HuH-7.5 (cell line): ENCODE results near the gene GAB4.

Experiments used
- DNase-seq: peaks from one replicate; pipeline ENCODE4 v3.0.0; 2011; ENCODE audit warnings: low spot score

The GAB4 gene

DNA sequence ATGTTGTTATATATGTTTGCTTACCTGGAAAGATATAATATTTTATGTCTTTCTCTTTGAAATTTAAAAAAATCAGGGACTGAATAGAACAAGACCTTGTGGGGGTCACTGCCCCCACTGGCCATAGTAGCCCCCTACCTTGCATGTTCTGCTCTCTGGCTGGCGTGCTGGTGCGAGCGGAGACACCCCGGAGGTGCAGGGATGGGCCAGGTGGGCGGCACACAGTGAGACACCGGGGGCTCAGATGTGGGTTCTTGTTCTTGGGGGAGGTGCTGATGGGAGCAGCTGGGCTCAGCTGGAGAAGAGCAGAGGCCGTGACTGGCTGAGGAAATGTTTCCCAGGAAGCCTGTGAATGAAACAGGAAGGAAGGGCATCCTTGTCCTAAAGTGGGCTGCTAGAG, 20.2 kb downstream of the GAB4 start:
- no peak for DNase-seq

DNA sequence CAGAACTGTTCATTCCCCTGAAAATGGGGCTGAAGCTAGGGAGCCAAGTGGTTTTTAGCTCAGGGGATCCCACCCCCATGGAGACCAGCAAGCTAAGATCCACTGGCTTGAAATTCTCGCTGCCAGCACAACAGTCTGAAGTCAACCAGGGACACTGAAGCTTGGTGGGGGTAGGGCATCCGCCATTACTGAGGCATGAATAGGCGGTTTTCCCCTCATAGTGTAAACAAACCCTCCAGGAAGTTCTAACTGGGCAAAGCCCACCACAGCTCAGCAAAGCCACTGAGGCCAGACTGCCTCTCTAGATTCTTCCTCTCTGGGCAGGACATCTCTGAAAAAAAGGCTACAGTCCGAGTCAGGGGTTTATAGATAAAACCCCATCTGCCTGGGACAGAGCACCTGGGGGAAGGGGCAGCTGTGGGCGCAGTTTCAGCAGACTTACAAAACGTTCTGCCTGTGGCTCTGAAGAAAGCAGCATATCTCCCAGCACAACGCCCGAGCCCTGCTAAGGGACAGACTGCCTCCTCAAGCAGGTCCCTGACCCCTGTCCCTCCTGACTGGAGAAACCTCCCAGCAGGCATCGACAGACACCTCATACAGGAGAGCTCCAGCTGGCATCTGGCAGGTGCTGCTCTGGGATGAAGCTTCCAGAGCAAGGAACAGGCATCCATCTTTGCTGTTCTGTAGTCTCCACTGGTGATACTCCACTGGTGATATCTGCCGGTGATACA, 32.7 kb downstream of the GAB4 start:
- no peak for DNase-seq

DNA sequence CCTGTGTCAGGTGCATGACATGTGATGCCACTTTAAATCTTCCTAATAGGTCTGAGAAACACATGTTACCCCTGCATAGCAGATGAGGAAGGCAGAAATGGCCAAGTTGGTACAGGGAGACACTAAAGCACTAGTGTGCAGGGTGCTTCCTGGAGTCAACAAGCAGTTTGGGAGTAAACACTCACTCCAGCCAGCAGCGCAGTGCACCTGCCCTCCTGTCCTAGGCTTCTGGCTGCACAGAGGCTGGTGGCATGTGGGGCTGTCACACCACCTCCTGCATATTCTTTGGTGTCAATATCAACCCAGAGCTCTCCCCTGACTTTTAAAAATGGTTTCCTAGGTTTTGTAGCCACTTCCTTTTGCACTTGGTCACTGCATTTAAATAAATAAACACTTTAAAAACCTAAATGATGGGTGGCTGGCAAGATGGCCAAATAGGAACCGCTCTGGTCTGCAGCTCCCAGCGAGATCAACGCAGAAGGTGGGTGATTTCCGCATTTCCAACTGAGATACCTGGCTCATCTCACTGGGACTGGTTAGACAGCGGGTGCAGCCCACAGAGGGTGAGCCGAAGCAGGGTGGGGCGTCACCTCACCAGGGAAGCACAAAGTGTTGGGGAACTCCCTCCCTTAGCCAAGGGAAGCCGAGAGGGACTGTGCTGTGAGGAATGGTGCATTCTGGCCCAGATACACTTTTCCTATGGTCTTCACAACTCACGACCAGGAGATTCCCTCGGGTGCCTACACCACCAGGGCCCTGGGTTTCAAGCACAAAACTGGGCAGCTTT, 33.5 kb downstream of the GAB4 start:
- no peak for DNase-seq

DNA sequence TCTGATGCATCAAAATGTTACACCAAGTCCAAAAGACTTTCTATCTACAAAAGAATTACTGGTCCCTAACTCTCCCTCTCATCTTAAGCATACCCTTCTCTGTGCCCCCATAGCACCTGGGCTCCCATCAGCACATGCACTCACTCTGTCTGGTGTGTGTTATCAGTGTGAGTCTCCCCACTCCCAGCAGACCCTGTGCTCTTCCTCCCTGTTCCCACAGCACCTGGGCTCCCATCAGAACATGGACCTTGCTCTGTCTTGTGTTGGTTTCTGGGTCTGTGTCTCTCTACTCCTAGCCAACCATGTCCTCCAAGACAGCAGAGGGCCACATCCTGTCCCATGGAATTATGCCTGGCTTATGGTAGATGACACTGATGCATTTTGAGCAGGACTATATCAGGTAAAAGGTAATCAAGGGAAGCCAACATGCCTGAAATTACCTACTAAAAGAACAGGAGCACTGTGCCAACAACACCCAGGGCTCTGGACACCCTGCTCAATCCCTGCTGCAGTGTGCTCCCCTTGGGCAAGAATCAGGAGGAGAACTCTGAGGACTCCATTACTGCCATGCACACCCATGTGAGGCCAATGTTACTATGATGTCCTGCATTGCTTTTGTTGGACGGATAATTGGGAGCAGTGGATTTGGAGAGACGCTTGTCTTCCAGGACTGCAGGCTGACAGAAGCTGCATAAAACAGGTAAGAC, 34.3 kb downstream of the GAB4 start:
- no peak for DNase-seq

- no peak for DNase-seq
Observed at GRCh38 chr22:16972311-16972710, 35.7 kb downstream of the GAB4 start.

DNA sequence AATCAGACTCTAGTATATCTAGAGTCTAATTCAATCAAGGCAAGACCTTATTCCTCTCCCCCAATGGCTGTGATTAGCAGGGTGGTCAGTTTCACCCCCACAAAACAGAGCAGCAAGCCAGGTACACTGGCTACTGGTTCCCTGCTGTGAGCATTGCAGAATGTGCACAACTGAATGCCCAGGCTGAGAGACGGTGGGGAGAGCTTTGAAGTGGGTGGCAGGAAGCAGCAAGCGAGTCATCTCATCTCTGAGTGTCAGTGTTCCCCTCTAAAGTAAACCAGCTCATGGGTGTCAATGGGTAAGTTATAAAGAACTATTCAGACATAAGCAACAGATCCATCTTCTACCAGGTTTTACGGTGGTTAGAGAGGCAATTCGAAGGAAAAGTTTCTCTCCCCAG, 37.6 kb downstream of the GAB4 start:
- DNase-seq = no peak

DNA sequence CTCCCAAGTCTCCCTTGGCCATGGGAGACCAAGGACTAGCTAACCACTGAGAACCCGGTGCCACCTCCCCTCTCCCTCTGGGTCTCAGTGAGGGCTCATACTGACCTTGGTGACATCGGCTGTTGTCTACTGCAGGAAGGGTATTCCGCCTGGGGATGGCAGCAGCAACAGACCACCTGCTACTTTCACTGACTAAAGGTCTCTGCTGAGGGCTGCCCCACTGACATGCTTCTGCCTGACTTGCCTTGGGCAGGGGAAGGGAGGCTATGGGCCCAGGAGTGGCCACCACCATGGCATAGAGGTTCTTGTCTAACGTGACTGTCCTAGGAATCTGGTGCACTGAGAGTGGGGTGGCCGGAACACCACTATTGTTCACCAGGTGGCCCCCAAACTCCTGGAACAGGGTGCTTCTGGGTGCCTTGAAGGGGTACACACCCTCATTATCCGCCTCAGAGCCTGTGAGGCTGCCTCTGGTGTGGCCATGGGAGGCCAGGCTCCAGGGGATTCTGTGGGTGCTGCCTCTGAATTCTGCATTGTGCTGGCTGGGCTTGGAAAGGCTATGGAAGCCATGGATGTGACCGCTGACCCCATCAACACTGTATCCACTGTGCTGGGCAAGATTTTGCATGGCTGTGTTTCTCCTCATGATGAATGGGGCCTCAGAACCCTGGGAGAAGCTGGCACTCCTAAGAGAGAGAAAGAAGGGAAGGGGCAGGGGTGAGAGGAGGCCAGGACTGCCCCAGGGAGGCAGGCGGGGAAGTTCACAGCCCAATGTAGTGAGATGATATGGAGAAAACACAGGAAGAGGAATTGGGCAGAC, 38.3 kb downstream of the GAB4 start:
- no peak for DNase-seq

GRCh38 chr22:16968218-16968595, 39.8 kb downstream of the GAB4 start:
- no peak for DNase-seq

DNA sequence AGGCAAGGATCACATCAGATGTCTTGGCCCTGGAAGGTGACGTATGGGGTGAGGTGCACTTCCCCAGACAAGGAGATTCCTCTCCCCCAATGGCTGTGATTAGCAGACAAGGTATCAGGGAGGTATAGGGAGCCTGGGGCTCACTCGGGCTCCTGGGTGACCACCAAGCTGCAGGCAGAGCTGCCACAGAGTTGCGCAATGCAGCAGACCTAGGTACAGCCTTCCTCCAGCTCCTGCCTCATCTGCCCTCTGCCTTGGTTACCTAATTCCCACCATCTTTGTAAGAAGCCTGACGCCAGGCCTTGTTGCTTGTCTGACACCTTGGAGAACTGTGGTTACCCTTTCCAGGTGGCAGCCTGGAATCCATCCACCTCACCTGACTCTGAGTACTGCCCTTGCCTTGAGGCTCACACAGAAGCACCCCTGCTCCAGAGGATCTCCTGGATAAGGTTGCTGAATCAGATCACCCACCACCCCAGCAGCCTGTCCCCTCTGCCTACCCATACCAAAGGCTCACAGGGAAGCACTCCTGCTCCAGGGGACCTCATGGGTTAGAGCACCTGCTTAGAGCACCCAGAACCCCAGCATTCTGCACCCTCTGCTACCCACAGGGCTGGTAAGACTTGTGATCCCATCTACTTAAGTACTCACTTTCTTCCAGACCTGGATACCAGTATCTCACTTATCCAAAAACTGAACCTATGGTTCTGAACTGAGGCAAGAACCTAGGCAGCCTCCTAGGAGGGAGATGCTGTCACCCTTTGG, 40.4 kb downstream of the GAB4 start:
- no peak for DNase-seq

DNA sequence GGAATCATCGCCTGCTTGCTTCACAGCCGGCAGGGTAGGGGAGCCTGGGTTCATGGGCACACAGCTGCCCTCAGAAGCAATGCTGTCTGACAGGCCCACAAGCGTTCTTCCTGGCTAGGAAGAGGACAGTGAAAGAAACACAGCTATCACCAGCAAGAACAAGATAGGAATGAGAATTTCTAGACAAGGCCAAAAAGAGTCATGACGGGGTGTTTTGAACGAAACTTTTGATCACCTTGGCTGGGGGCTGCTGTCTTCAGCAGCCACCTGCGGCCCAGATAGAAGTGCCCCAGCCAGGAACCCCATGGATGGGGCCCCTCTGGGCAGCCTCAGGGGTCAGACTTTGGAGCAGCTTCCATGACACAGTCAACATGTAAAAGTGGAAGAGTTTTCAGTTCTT, 41.8 kb downstream of the GAB4 start:
- no peak for DNase-seq

- DNase-seq = no peak
Observed at GRCh38 chr22:16965560-16965959, 42.5 kb downstream of the GAB4 start.

DNA sequence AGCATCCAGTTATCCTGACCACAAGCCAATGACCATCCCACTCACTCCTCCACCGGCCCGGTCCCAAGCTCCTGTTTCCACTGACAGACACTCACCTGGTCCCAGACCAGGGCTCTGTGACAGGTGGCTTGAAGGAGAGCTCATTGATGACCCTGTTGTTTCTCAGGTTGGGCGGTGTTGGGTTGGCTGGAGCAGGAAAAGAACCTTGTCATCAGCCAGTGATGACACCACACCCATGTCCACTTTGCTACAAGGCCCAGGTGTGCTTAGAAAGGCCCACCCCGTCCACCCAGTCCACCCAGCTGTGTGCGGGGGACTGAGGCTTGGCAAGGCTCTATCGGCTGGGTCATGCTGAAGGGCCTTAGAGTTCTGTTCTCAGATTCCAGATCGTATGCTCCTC, 42.9 kb downstream of the GAB4 start:
- no peak for DNase-seq

GRCh38 chr22:16964366-16964765, 43.7 kb downstream of the GAB4 start:
- DNase-seq = no peak

DNA sequence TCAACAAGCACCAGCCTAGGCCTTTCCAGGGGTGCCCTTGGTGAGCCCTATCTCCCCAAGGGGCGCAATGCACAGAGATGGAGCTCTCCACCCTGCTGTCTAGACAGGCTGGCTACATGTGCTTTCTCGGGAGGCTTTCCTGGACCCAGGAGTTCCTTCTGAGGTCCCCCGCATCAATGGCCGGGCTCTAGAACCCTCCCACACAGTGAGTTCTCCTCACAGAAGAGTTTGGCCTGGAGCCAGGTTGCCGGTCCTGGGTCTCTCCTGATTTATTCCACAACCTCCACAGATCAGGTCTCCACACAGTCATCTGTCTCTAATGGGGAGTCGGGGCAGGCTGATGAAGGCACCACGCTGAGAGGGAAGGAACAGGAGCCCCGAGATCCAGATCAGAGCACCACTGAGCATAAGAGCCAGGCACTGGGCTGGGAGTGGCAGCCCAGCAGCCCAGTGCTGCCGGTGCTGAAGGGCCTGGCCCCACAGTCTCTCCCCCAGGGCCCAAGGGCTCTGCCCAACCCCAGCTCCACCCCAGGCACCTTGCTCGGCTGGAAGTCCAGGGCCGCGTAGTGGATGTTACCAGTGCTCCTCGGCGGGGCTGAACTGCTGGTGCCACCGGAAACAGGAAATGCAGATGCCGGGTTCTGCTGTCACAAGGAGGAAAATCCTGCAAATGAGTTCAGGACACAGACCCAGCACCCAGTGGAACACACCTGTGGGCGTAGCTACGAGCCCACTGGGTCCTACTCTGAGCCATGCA, 44.7 kb downstream of the GAB4 start:
- DNase-seq = no peak

GRCh38 chr22:16962501-16962900, 45.5 kb downstream of the GAB4 start:
- no peak for DNase-seq

GRCh38 chr22:16961477-16962186, 46.4 kb downstream of the GAB4 start:
- no peak for DNase-seq

- DNase-seq = no peak
Observed at GRCh38 chr22:16960884-16961249, 47.2 kb downstream of the GAB4 start.

DNA sequence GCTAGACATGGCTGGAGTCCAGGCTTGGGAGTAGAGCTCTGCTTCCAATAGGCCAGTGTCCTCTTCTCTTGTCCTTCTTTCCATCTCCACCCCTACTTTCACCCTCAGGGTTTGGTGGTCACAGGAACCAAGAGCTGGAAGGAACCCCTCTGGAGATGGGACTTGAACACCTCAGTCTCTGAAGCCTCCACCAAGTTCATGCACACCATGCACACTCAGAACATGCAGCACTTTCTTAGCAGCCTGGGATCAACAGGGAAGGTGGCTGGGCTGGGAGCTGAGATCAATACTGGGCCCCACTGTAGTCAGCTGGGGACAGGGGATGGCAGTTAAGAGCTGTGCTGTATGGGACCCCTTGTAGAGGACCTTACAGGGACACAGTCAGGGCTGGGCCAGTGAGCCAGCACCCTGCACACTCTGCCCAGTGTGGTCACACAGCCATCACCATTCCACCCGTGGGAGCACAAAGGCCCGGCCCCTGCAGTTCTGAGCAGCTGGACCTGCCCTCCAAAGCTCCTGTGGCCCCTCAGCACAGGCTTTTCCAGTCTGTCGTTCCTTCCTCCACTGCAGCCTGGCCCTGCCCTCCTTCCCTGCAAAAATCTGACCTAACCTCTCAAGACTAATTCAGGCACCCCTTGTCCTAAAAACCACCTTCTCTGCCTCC, 47.7 kb downstream of the GAB4 start:
- DNase-seq = no peak

GRCh38 chr22:16959345-16959930, 48.6 kb downstream of the GAB4 start:
- DNase-seq = no peak
